Peyer's patch (tissue), 4 donors: ENCODE results near the gene MPHOSPH9. TPM values are rescaled to one million over a fixed set of nuclear protein-coding genes. Genes with fewer than 3 reads are reported as not detected.

Experiments used
- DNase-seq, 3 donors: peaks; one replicate each; pipeline ENCODE4 v3.0.0-alpha.2; 2017 to 2019
- H3K27ac ChIP-seq, 4 donors: fragments of 200-600 bp; sonication (generic); one replicate each; pipeline ENCODE4 v1.5.1; 2016 to 2019
- H3K27me3 ChIP-seq, 2 donors: fragments of 200-600 bp; sonication (generic); one replicate each; pipeline ENCODE4 v1.5.1; 2019
- H3K36me3 ChIP-seq, 3 donors: fragments of 200-600 bp; sonication (generic); one replicate each; pipeline ENCODE4 v1.5.1; 2016 to 2019
- H3K4me1 ChIP-seq, 4 donors: fragments of 200-600 bp; sonication (generic); one replicate each; pipeline ENCODE4 v1.5.1; 2016 to 2019
- H3K4me3 ChIP-seq, 4 donors: fragments of 200-600 bp; sonication (generic); 1 replicate in 3 of 4; 2 replicates in 1 of 4; pipeline ENCODE4 v1.5.1; 2016 to 2019; ENCODE audit warnings: mild to moderate bottlenecking in 1 of 4
- H3K9me3 ChIP-seq, 4 donors: fragments of 200-600 bp; sonication (generic); one replicate each; pipeline ENCODE4 v1.5.1; 2016 to 2019; ENCODE audit warnings: mild to moderate bottlenecking in 1 of 4
- POLR2A ChIP-seq, 2 donors: fragments of 450-650 bp; IDR thresholded peaks; one replicate each; pipeline ENCODE4 v1.5.1; 2017; ENCODE audit warnings: antibody characterized with exemption in 2 of 2, mild to moderate bottlenecking in 2 of 2, moderate library complexity in 2 of 2
- total RNA-seq, 4 donors: library from RNA; depleted of rRNA; stranded (reverse); fragments of >200 nt; gene quantifications; one replicate each; pipeline ENCODE4 v1.1.0, GENCODE V29; 2016
- TF ChIP-seq, protein P1 (sequence below), 6 experiments: fragments of 450-650 bp in 4 of 6; fragments of 200-600 bp in 2 of 6; sonication (generic) in 1 of 6; IDR thresholded peaks; one replicate each; pipeline ENCODE4 v1.5.1; 2017 to 2019; ENCODE audit warnings: antibody characterized with exemption in 6 of 6, mild to moderate bottlenecking in 3 of 6, moderate library complexity in 1 of 6

MPHOSPH9 gene
- total RNA-seq, 4 donors from 2014 or later, result 26.0 to 71.0 (median 35.6) TPM

DNA sequence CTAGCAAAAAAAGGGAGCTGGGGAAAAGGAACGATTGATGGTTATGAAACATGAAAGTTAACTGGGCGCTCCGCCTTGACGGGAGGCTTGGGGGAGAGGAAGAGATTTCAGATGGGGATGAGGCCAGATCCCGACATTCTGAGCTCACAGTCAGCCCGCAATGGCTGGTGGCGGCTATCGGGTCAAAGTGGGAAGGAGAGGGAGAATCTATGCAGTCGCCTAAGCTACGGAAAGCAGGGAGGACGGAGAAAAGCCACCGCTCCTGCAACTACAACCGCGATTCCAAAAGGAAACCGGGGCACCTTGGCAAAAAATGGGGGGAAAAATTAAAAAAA lies 502 bp downstream of the MPHOSPH9 start:
- TF ChIP-seq POLR2A (IDR thresholded peaks at IDR 0.05), result no peak
- TF ChIP-seq, protein P1, sequence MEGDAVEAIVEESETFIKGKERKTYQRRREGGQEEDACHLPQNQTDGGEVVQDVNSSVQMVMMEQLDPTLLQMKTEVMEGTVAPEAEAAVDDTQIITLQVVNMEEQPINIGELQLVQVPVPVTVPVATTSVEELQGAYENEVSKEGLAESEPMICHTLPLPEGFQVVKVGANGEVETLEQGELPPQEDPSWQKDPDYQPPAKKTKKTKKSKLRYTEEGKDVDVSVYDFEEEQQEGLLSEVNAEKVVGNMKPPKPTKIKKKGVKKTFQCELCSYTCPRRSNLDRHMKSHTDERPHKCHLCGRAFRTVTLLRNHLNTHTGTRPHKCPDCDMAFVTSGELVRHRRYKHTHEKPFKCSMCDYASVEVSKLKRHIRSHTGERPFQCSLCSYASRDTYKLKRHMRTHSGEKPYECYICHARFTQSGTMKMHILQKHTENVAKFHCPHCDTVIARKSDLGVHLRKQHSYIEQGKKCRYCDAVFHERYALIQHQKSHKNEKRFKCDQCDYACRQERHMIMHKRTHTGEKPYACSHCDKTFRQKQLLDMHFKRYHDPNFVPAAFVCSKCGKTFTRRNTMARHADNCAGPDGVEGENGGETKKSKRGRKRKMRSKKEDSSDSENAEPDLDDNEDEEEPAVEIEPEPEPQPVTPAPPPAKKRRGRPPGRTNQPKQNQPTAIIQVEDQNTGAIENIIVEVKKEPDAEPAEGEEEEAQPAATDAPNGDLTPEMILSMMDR (IDR thresholded peaks at IDR 0.05), result no peak
- no peak for DNase-seq
- Histone ChIP-seq H3K4me1 (peaks cover 0 to 40% (median 7%) of the 10 kb centered on the region in 4 donors), H3K9me3 (no peaks in the 10 kb centered on the region), H3K27ac (peak overlapping the region; percentile 83 to 95 (median 92)), H3K27me3 (no peaks in the 10 kb centered on the region), H3K36me3 (no peaks in the 10 kb centered on the region), H3K4me3 (peak overlapping the region; percentile 66 to 71 (median 70))

DNA sequence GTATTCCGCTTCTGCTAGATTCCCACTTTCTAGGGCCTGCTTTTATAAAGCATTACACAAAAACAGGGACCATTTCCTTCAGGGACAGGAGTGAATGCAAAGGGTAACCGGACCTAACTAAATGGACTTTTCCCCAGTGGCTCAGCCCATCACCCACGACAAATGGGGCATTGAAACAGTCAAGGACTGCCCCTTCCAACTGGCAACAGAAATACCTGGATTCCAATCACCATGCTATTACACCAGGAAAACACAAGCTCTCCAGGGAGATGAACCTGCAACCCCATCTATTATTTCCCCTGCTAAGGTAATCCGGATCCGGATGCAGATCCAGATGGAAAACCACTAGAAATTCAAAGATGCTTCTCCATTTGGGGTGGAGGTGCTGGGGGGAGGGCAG lies 1.0 kb downstream of the MPHOSPH9 start:
- DNase-seq, result no peak
- Histone ChIP-seq H3K4me3 (peak overlapping the region; percentile 66 to 71 (median 70)), H3K27ac (peak overlapping the region in 3 of 4 donors; percentile 83 to 95 (median 89))

DNA sequence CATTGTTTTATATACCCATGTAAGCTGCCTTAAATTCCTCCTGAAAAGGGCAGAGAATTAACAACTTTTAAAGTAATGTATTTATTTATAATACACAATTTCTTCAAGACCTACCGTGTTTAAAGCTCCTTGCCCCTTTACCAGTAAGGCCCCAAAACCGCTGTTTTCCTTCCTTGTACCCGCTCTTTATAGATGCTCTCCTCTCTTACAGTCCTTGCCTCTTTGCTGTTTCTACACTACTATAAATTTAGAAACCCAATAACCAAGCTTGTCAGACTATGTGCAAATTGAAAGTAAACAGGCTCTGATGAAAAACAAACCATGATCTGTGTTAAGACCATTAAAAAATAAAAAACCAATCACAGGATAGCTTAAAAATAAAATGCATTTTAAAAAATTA lies 3.9 kb downstream of the MPHOSPH9 start:
- H3K4me3 ChIP-seq, result no peak overlapping the region
- H3K9me3 ChIP-seq, result no peaks in the 10 kb centered on the region
- TF ChIP-seq POLR2A (IDR thresholded peaks at IDR 0.05), result no peak
- TF ChIP-seq, protein P1 (IDR thresholded peaks at IDR 0.05), result no peak
- H3K4me1 ChIP-seq, result peaks cover 0 to 14% (median under 1%) of the 10 kb centered on the region in 4 donors
- H3K27ac ChIP-seq, result no peak overlapping the region
- no peak for DNase-seq
- H3K27me3 ChIP-seq, result no peaks in the 10 kb centered on the region
- H3K36me3 ChIP-seq, result no peaks in the 10 kb centered on the region

More for the DNA sequence above, 1.0 kb downstream of the MPHOSPH9 start:
- no peaks in the 10 kb centered on the region for H3K36me3 ChIP-seq
- no peaks in the 10 kb centered on the region for H3K9me3 ChIP-seq
- no peak for TF ChIP-seq POLR2A (IDR thresholded peaks at IDR 0.05)
- TF ChIP-seq, protein P1 (IDR thresholded peaks at IDR 0.05), result no peak
- no peaks in the 10 kb centered on the region for H3K27me3 ChIP-seq
- peaks cover 0 to 40% (median 7%) of the 10 kb centered on the region in 4 donors for H3K4me1 ChIP-seq

DNA sequence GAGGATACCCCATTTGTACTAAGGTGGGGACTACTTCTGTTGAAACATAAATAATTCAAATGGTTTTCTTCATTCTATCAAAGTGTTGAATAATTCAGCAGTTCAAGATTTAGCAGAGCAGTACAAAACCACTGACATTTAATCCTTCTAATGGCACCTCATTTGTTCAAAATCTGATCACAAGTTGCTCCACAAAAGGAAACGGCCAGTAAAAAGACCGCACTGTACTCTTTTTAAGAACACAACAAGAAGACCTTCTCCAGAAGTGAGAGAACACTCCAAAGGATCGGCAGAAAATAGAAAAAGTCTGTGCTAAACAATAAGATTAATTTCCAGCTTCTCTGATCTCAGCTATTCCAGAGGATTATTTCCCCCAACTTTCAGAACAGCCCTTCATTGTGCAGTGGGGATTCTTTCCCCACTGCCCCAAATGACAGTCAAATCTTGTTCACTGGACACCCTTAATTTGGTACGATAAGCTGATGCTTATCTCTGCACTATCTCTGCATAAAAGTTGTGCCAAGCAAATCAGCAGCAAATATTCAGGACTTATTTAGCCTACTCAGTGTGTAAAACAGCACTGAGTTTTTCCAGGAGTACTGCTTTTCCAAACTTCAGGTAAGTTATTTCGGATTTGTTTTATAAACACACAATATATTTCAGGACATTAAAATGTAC lies 5.2 kb downstream of the MPHOSPH9 start:
- H3K27me3 ChIP-seq, result no peaks in the 10 kb centered on the region
- H3K4me3 ChIP-seq, result no peak overlapping the region
- no peak for DNase-seq
- no peaks in the 10 kb centered on the region for H3K9me3 ChIP-seq
- TF ChIP-seq POLR2A (IDR thresholded peaks at IDR 0.05), result no peak
- TF ChIP-seq, protein P1 (IDR thresholded peaks at IDR 0.05), result no peak
- no peak overlapping the region for H3K27ac ChIP-seq
- peaks cover 0 to 12% (median 0%) of the 10 kb centered on the region in 4 donors for H3K4me1 ChIP-seq
- H3K36me3 ChIP-seq, result no peaks in the 10 kb centered on the region

DNA sequence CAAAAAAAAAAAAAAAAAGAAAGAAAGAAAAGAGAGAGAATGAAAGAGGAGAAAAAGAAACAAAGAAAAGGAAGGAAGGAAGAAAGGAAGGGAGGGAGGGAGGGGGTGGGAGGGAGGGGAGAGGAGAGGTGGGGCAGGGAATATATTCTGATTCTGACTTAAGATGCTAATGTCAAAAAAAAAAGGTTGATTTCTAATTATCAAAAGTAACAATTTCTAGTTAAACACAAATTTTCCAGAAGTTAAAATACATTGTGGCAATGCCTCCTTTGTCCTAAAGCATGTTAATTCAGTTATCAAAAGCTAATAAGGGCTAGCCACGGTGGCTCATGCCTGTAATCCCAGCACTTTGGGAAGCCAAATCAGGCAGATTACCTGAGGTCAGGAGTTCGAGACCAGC lies 7.5 kb downstream of the MPHOSPH9 start:
- TF ChIP-seq POLR2A (IDR thresholded peaks at IDR 0.05), result no peak
- TF ChIP-seq, protein P1 (IDR thresholded peaks at IDR 0.05), result no peak
- H3K36me3 ChIP-seq, result peaks cover 0 to 19% (median 0%) of the 10 kb centered on the region in 3 donors
- no peaks in the 10 kb centered on the region for H3K27me3 ChIP-seq
- H3K27ac ChIP-seq, result no peak overlapping the region
- no peak for DNase-seq
- no peaks in the 10 kb centered on the region for H3K4me1 ChIP-seq
- no peak overlapping the region for H3K4me3 ChIP-seq
- no peaks in the 10 kb centered on the region for H3K9me3 ChIP-seq
